B cell (primary cell): Measurements from ENCODE around the gene PLD1.

Experiments used
- EZH2 ChIP-seq: IDR thresholded peaks from 2 replicates; pipeline ENCODE4 v1.6.1; 2012; ENCODE audit warnings: borderline replicate concordance, low read depth, mild to moderate bottlenecking, moderate library complexity, low read length; ENCODE audit not compliant: insufficient read depth, poor library complexity, severe bottlenecking
- TF ChIP-seq, protein P1 (sequence below): fragments of 200-600 bp; IDR thresholded peaks from one replicate; pipeline ENCODE4 v1.8.0; 2022; ENCODE audit warnings: antibody characterized with exemption, mild to moderate bottlenecking

DNA sequence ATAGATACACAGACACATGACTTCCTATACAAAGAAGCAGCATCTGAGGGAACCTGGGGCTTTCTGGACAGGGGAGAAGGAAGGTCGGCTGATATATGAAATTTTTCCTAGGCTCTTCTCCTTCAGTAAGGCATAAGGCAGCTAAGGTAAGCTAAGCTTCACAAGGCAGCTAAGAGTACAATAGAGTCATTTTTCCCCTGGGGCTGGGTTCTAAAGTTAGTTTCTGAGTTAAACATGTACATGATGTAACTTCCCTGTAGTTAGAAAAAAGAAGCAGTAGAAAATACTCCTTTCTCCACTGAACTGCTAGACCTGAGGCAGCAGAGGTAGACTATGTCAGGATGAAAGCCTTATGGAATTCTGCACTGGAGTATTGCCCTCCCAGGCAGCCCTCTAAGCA is 109.6 kb downstream of the PLD1 start:
- TF ChIP-seq, protein P1, sequence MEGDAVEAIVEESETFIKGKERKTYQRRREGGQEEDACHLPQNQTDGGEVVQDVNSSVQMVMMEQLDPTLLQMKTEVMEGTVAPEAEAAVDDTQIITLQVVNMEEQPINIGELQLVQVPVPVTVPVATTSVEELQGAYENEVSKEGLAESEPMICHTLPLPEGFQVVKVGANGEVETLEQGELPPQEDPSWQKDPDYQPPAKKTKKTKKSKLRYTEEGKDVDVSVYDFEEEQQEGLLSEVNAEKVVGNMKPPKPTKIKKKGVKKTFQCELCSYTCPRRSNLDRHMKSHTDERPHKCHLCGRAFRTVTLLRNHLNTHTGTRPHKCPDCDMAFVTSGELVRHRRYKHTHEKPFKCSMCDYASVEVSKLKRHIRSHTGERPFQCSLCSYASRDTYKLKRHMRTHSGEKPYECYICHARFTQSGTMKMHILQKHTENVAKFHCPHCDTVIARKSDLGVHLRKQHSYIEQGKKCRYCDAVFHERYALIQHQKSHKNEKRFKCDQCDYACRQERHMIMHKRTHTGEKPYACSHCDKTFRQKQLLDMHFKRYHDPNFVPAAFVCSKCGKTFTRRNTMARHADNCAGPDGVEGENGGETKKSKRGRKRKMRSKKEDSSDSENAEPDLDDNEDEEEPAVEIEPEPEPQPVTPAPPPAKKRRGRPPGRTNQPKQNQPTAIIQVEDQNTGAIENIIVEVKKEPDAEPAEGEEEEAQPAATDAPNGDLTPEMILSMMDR: no peak
- no peak for TF ChIP-seq EZH2
